WTC11 (cell line): ENCODE measurements around the gene JAML.

Experiments
- ATF3 ChIP-seq: sonication (generic); formaldehyde crosslinking; conservative IDR thresholded peaks from 2 replicates; pipeline ENCODE4 v1.8.1; 2022; ENCODE audit warnings: mild to moderate bottlenecking, missing genetic modification reagents
- CREB1 ChIP-seq: sonication (generic); formaldehyde crosslinking; IDR thresholded peaks from 2 replicates; pipeline ENCODE4 v1.8.0; 2023; ENCODE audit warnings: mild to moderate bottlenecking, missing genetic modification reagents
- NFE2L1 ChIP-seq: sonication (generic); formaldehyde crosslinking; IDR thresholded peaks from 2 replicates; pipeline ENCODE4 v1.8.1; 2023; ENCODE audit warnings: missing genetic modification reagents
- RELA ChIP-seq: sonication (generic); formaldehyde crosslinking; IDR thresholded peaks from 2 replicates; pipeline ENCODE4 v1.8.1; 2022; ENCODE audit warnings: missing genetic modification reagents, mild to moderate bottlenecking, borderline replicate concordance
- SOX15 ChIP-seq: fragments of 250-450 bp; sonication (Bioruptor Pico); IDR thresholded peaks from 2 replicates; pipeline ENCODE4 v1.9.0; 2021; ENCODE audit warnings: mild to moderate bottlenecking
- TP53 ChIP-seq: sonication (generic); formaldehyde crosslinking; IDR thresholded peaks from 2 replicates; pipeline ENCODE4 v1.8.1; 2023; ENCODE audit warnings: mild to moderate bottlenecking, missing genetic modification reagents
- ZSCAN18 ChIP-seq: fragments of 250-450 bp; sonication (Bioruptor Pico); IDR thresholded peaks from 2 replicates; pipeline ENCODE4 v2.1.2; 2022; ENCODE audit warnings: mild to moderate bottlenecking, moderate library complexity
- TF ChIP-seq, protein P1 (sequence below): fragments of 200-600 bp; IDR thresholded peaks from 2 replicates; pipeline ENCODE4 v1.8.0; 2022; ENCODE audit warnings: antibody characterized with exemption
- TF ChIP-seq, protein P2 (sequence below): fragments of 250-450 bp; sonication (Bioruptor Pico); IDR thresholded peaks from 2 replicates; pipeline ENCODE4 v1.8.0; 2021; ENCODE audit warnings: mild to moderate bottlenecking
- TF ChIP-seq, protein P3 (sequence below): sonication (generic); formaldehyde crosslinking; IDR thresholded peaks from 2 replicates; pipeline ENCODE4 v1.8.0; 2023; ENCODE audit warnings: missing genetic modification reagents
- TF ChIP-seq, protein P4 (sequence below): sonication (generic); formaldehyde crosslinking; IDR thresholded peaks from 2 replicates; pipeline ENCODE4 v1.8.0; 2022; ENCODE audit warnings: mild to moderate bottlenecking, missing genetic modification reagents
- TF ChIP-seq, protein P5 (sequence below): sonication (generic); formaldehyde crosslinking; IDR thresholded peaks from 2 replicates; pipeline ENCODE4 v1.8.0; 2022; ENCODE audit warnings: mild to moderate bottlenecking, missing genetic modification reagents

- no peak for TF ChIP-seq SOX15 (CRISPR knock-in tag)
- TF ChIP-seq CREB1 (CRISPR knock-in tag) = no peak
- TF ChIP-seq ZSCAN18 (CRISPR knock-in tag) = no peak
- TF ChIP-seq, protein P1, sequence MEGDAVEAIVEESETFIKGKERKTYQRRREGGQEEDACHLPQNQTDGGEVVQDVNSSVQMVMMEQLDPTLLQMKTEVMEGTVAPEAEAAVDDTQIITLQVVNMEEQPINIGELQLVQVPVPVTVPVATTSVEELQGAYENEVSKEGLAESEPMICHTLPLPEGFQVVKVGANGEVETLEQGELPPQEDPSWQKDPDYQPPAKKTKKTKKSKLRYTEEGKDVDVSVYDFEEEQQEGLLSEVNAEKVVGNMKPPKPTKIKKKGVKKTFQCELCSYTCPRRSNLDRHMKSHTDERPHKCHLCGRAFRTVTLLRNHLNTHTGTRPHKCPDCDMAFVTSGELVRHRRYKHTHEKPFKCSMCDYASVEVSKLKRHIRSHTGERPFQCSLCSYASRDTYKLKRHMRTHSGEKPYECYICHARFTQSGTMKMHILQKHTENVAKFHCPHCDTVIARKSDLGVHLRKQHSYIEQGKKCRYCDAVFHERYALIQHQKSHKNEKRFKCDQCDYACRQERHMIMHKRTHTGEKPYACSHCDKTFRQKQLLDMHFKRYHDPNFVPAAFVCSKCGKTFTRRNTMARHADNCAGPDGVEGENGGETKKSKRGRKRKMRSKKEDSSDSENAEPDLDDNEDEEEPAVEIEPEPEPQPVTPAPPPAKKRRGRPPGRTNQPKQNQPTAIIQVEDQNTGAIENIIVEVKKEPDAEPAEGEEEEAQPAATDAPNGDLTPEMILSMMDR = no peak
- TF ChIP-seq, protein P2, sequence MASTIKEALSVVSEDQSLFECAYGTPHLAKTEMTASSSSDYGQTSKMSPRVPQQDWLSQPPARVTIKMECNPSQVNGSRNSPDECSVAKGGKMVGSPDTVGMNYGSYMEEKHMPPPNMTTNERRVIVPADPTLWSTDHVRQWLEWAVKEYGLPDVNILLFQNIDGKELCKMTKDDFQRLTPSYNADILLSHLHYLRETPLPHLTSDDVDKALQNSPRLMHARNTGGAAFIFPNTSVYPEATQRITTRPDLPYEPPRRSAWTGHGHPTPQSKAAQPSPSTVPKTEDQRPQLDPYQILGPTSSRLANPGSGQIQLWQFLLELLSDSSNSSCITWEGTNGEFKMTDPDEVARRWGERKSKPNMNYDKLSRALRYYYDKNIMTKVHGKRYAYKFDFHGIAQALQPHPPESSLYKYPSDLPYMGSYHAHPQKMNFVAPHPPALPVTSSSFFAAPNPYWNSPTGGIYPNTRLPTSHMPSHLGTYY (CRISPR knock-in tag) = no peak
- no peak for TF ChIP-seq ATF3 (CRISPR knock-in tag)
- TF ChIP-seq, protein P3, sequence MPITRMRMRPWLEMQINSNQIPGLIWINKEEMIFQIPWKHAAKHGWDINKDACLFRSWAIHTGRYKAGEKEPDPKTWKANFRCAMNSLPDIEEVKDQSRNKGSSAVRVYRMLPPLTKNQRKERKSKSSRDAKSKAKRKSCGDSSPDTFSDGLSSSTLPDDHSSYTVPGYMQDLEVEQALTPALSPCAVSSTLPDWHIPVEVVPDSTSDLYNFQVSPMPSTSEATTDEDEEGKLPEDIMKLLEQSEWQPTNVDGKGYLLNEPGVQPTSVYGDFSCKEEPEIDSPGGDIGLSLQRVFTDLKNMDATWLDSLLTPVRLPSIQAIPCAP (CRISPR knock-in tag) = no peak
- TF ChIP-seq NFE2L1 (CRISPR knock-in tag) = no peak
- TF ChIP-seq, protein P4, sequence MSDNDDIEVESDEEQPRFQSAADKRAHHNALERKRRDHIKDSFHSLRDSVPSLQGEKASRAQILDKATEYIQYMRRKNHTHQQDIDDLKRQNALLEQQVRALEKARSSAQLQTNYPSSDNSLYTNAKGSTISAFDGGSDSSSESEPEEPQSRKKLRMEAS (CRISPR knock-in tag) = no peak
- TF ChIP-seq, protein P5, sequence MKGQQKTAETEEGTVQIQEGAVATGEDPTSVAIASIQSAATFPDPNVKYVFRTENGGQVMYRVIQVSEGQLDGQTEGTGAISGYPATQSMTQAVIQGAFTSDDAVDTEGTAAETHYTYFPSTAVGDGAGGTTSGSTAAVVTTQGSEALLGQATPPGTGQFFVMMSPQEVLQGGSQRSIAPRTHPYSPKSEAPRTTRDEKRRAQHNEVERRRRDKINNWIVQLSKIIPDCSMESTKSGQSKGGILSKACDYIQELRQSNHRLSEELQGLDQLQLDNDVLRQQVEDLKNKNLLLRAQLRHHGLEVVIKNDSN (CRISPR knock-in tag) = no peak
- no peak for TF ChIP-seq TP53 (CRISPR knock-in tag)
- TF ChIP-seq RELA (CRISPR knock-in tag) = no peak
Measured at GRCh38 chr11:118176778-118177134, 48.1 kb downstream of the JAML start.
